ENCODE results near the gene ALDH8A1. TPM values are rescaled to one million over a fixed set of nuclear protein-coding genes. Genes with fewer than 3 reads are reported as not detected.

Gene ALDH8A1
- total and polyA plus RNA-seq, 7 experiments from 2014 or later: 0.20 to 4.3 (median 2.3) TPM; not detected in 1

- peaks cover 0 to 3% (median 0%) of the 10 kb centered on the region in 5 donors for H3K36me3 Mint-ChIP-seq
Observed at GRCh38 chr6:134948142-134948541, 1.8 kb downstream of the ALDH8A1 start.

GRCh38 chr6:134945045-134945444, 4.9 kb downstream of the ALDH8A1 start:
- ChIA-PET CTCF (no interaction called here), POLR2A (no interaction called here)
- intact Hi-C loops (cut with micrococcal nuclease): loop anchor here in 1 of 2 donors (10.0 kb wide), 1 partner anchor 1020 kb away; no protein-coding TSS in a partner anchor
- Mint-ChIP-seq H3K4me3 (no peak overlapping the region), H3K4me1 (peaks cover 0 to 2% (median 0%) of the 10 kb centered on the region in 7 donors), H3K27me3 (no peaks in the 10 kb centered on the region), H3K27ac (no peak overlapping the region), H3K36me3 (peaks cover 0 to 3% (median 0%) of the 10 kb centered on the region in 5 donors), H3K9me3 (peaks cover 0 to 2% (median 0%) of the 10 kb centered on the region in 11 donors)
- H3K4me1 ChIP-seq (ENCODE audit: control insufficient read depth in 2 of 2, insufficient read depth in 2 of 2, low read length in 2 of 2): no peaks in the 10 kb centered on the region
- H3K27ac ChIP-seq (ENCODE audit: low read depth, low read length): no peak overlapping the region
- H3K36me3 ChIP-seq (ENCODE audit: control insufficient read depth in 2 of 3, insufficient read depth in 3 of 3, low read length in 3 of 3): no peaks in the 10 kb centered on the region
- no peak for ATAC-seq
- no peak overlapping the region for H3K4me3 ChIP-seq (ENCODE audit: low read length)
- no peaks in the 10 kb centered on the region for H3K27me3 ChIP-seq (ENCODE audit: control insufficient read depth in 2 of 2, insufficient read depth in 2 of 2, low read length in 2 of 2)
- DNase-seq: no peak
- no peaks in the 10 kb centered on the region for H3K9me3 ChIP-seq (ENCODE audit: control insufficient read depth in 2 of 3, low read length in 3 of 3)

More at GRCh38 chr6:134948142-134948541, 1.8 kb downstream of the ALDH8A1 start:
- Histone ChIP-seq H3K27me3 (ENCODE audit: control insufficient read depth in 2 of 2, insufficient read depth in 2 of 2, low read length in 2 of 2) (no peaks in the 10 kb centered on the region), H3K27ac (ENCODE audit: low read depth, low read length) (no peak overlapping the region), H3K4me1 (ENCODE audit: control insufficient read depth in 2 of 2, insufficient read depth in 2 of 2, low read length in 2 of 2) (no peaks in the 10 kb centered on the region), H3K36me3 (ENCODE audit: control insufficient read depth in 2 of 3, insufficient read depth in 3 of 3, low read length in 3 of 3) (no peaks in the 10 kb centered on the region), H3K4me3 (ENCODE audit: low read length) (no peak overlapping the region), H3K9me3 (ENCODE audit: control insufficient read depth in 2 of 3, low read length in 3 of 3) (no peaks in the 10 kb centered on the region)
- CTCF ChIA-PET: no interaction called here
- DNase-seq: no peak
- peak overlapping the region in 1 of 9 donors; percentile 49 for H3K27ac Mint-ChIP-seq
- intact Hi-C loops (cut with micrococcal nuclease): loop anchor here in 1 of 2 donors (10.0 kb wide), 1 partner anchor 1023 kb away; no protein-coding TSS in a partner anchor
- no peaks in the 10 kb centered on the region for H3K4me1 Mint-ChIP-seq
- peaks cover 0 to 2% (median 0%) of the 10 kb centered on the region in 11 donors for H3K9me3 Mint-ChIP-seq
- H3K4me3 Mint-ChIP-seq: no peak overlapping the region
- no peaks in the 10 kb centered on the region for H3K27me3 Mint-ChIP-seq
- ATAC-seq: no peak
- POLR2A ChIA-PET: no interaction called here

- POLR2A ChIA-PET: no interaction called here
- intact Hi-C loops (cut with micrococcal nuclease): loop anchor here in 1 of 2 donors (10.0 kb wide), 1 partner anchor 1019 kb away; no protein-coding TSS in a partner anchor
- no peak for DNase-seq
- H3K27ac Mint-ChIP-seq: no peak overlapping the region
- H3K9me3 Mint-ChIP-seq: peaks cover 0 to 2% (median 0%) of the 10 kb centered on the region in 11 donors
- Histone ChIP-seq H3K9me3 (ENCODE audit: control insufficient read depth in 2 of 3, low read length in 3 of 3) (no peaks in the 10 kb centered on the region), H3K27ac (ENCODE audit: low read depth, low read length) (no peak overlapping the region), H3K36me3 (ENCODE audit: control insufficient read depth in 2 of 3, insufficient read depth in 3 of 3, low read length in 3 of 3) (no peaks in the 10 kb centered on the region), H3K4me1 (ENCODE audit: control insufficient read depth in 2 of 2, insufficient read depth in 2 of 2, low read length in 2 of 2) (peaks cover 0 to 6% of the 10 kb centered on the region in 2 donors), H3K27me3 (ENCODE audit: control insufficient read depth in 2 of 2, insufficient read depth in 2 of 2, low read length in 2 of 2) (no peaks in the 10 kb centered on the region), H3K4me3 (ENCODE audit: low read length) (no peak overlapping the region)
- H3K27me3 Mint-ChIP-seq: no peaks in the 10 kb centered on the region
- peaks cover 0 to 6% (median 3%) of the 10 kb centered on the region in 5 donors for H3K36me3 Mint-ChIP-seq
- peaks cover 0 to 13% (median 10%) of the 10 kb centered on the region in 7 donors for H3K4me1 Mint-ChIP-seq
- ATAC-seq: no peak
- CTCF ChIA-PET: interaction anchor here (1.5 kb wide), 1 partner anchor 832 kb away, joined by 3 read pairs; no protein-coding TSS in a partner anchor
- no peak overlapping the region for H3K4me3 Mint-ChIP-seq
Observed at GRCh38 chr6:134943522-134944111, 6.3 kb downstream of the ALDH8A1 start.

GRCh38 chr6:134938896-134939295, 11.0 kb downstream of the ALDH8A1 start:
- ChIA-PET CTCF (interaction anchor here (1.2 to 4.2 kb wide), 7 partner anchors 11 to 816 kb away, joined by 3 to 48 read pairs (median 8); partner anchors contain the start of gene ALDH8A1), POLR2A (no interaction called here)
- H3K9me3 Mint-ChIP-seq: no peaks in the 10 kb centered on the region
- H3K27ac ChIP-seq (ENCODE audit: low read depth, low read length): no peak overlapping the region
- peaks cover 0 to 6% of the 10 kb centered on the region in 2 donors for H3K4me1 ChIP-seq (ENCODE audit: control insufficient read depth in 2 of 2, insufficient read depth in 2 of 2, low read length in 2 of 2)
- DNase-seq (peak in 6 of 9 donors; percentile 27 to 84 (median 34)), ATAC-seq (peak; percentile 91)
- H3K36me3 ChIP-seq (ENCODE audit: control insufficient read depth in 2 of 3, insufficient read depth in 3 of 3, low read length in 3 of 3): no peaks in the 10 kb centered on the region
- H3K9me3 ChIP-seq (ENCODE audit: control insufficient read depth in 2 of 3, low read length in 3 of 3): no peaks in the 10 kb centered on the region
- peak overlapping the region in 3 of 9 donors; percentile 36 to 83 (median 55) for H3K27ac Mint-ChIP-seq
- intact Hi-C loops (cut with micrococcal nuclease): no loop called here
- peaks cover 0 to 15% (median 10%) of the 10 kb centered on the region in 7 donors for H3K4me1 Mint-ChIP-seq
- H3K27me3 ChIP-seq (ENCODE audit: control insufficient read depth in 2 of 2, insufficient read depth in 2 of 2, low read length in 2 of 2): no peaks in the 10 kb centered on the region
- H3K27me3 Mint-ChIP-seq: no peaks in the 10 kb centered on the region
- H3K4me3 Mint-ChIP-seq: peak overlapping the region in 2 of 10 donors; percentile 25 to 28
- H3K4me3 ChIP-seq (ENCODE audit: low read length): no peak overlapping the region
- peaks cover 0 to 26% (median 8%) of the 10 kb centered on the region in 5 donors for H3K36me3 Mint-ChIP-seq

- Mint-ChIP-seq H3K27me3 (no peaks in the 10 kb centered on the region), H3K9me3 (no peaks in the 10 kb centered on the region), H3K27ac (peak overlapping the region in 2 of 9 donors; percentile 15 to 41), H3K4me3 (no peak overlapping the region), H3K4me1 (peaks cover 0 to 15% (median 10%) of the 10 kb centered on the region in 7 donors), H3K36me3 (peaks cover 0 to 31% (median 9%) of the 10 kb centered on the region in 5 donors)
- Histone ChIP-seq H3K4me3 (ENCODE audit: low read length) (no peak overlapping the region), H3K4me1 (ENCODE audit: control insufficient read depth in 2 of 2, insufficient read depth in 2 of 2, low read length in 2 of 2) (peaks cover 0 to 6% of the 10 kb centered on the region in 2 donors), H3K27ac (ENCODE audit: low read depth, low read length) (no peak overlapping the region), H3K36me3 (ENCODE audit: control insufficient read depth in 2 of 3, insufficient read depth in 3 of 3, low read length in 3 of 3) (no peaks in the 10 kb centered on the region), H3K27me3 (ENCODE audit: control insufficient read depth in 2 of 2, insufficient read depth in 2 of 2, low read length in 2 of 2) (no peaks in the 10 kb centered on the region), H3K9me3 (ENCODE audit: control insufficient read depth in 2 of 3, low read length in 3 of 3) (no peaks in the 10 kb centered on the region)
- POLR2A ChIA-PET: no interaction called here
- CTCF ChIA-PET: no interaction called here
- ATAC-seq: no peak
- intact Hi-C loops (cut with micrococcal nuclease): no loop called here
- DNase-seq: no peak
Observed at GRCh38 chr6:134937426-134937825, 12.5 kb downstream of the ALDH8A1 start.

GRCh38 chr6:134936931-134937330, 13.0 kb downstream of the ALDH8A1 start:
- ChIA-PET CTCF (no interaction called here), POLR2A (no interaction called here)
- Mint-ChIP-seq H3K4me1 (peaks cover 0 to 15% (median 10%) of the 10 kb centered on the region in 7 donors), H3K27me3 (no peaks in the 10 kb centered on the region), H3K36me3 (peaks cover 5 to 32% (median 9%) of the 10 kb centered on the region in 5 donors), H3K4me3 (no peak overlapping the region), H3K27ac (peak overlapping the region in 2 of 9 donors; percentile 15 to 28), H3K9me3 (no peaks in the 10 kb centered on the region)
- no peak for ATAC-seq
- Histone ChIP-seq H3K27ac (ENCODE audit: low read depth, low read length) (no peak overlapping the region), H3K36me3 (ENCODE audit: control insufficient read depth in 2 of 3, insufficient read depth in 3 of 3, low read length in 3 of 3) (no peaks in the 10 kb centered on the region), H3K4me3 (ENCODE audit: low read length) (no peak overlapping the region), H3K9me3 (ENCODE audit: control insufficient read depth in 2 of 3, low read length in 3 of 3) (no peaks in the 10 kb centered on the region), H3K4me1 (ENCODE audit: control insufficient read depth in 2 of 2, insufficient read depth in 2 of 2, low read length in 2 of 2) (peaks cover 0 to 6% of the 10 kb centered on the region in 2 donors), H3K27me3 (ENCODE audit: control insufficient read depth in 2 of 2, insufficient read depth in 2 of 2, low read length in 2 of 2) (no peaks in the 10 kb centered on the region)
- intact Hi-C loops (cut with micrococcal nuclease): no loop called here
- DNase-seq: no peak
